ENCODE measurements around the gene MTO1. TPM values are rescaled to one million over a fixed set of nuclear protein-coding genes. Genes with fewer than 3 reads are reported as not detected.
"Not testable (repeated sequence)": the region's sequence is repeated elsewhere in the genome, so short reads cannot be mapped to it uniquely, and the experiment has no call there.

The MTO1 gene
- total RNA-seq, 1 donor = 31.8 TPM

GRCh38 chr6:73523434-73524123 lies 62.0 kb downstream of the MTO1 start:
- DNase-seq (ENCODE audit: low read depth in 2 of 3, low spot score in 2 of 3) = peak; percentile 65 to 79 (median 70)

- DNase-seq (ENCODE audit: low read depth in 2 of 3, low spot score in 2 of 3) = no peak
Observed at GRCh38 chr6:73525546-73526330, 64.2 kb downstream of the MTO1 start.

GRCh38 chr6:73528897-73529296 lies 67.4 kb downstream of the MTO1 start:
- no peak for DNase-seq (ENCODE audit: low read depth in 2 of 3, low spot score in 2 of 3)

- DNase-seq (ENCODE audit: low read depth in 2 of 3, low spot score in 2 of 3) = no peak
Observed at GRCh38 chr6:73532293-73532692, 70.8 kb downstream of the MTO1 start.

GRCh38 chr6:73534628-73535027 lies 73.1 kb downstream of the MTO1 start:
- DNase-seq (ENCODE audit: low read depth in 2 of 3, low spot score in 2 of 3) = no peak

- DNase-seq (ENCODE audit: low read depth in 2 of 3, low spot score in 2 of 3) = no peak
Observed at GRCh38 chr6:73537677-73538076, 76.1 kb downstream of the MTO1 start.

GRCh38 chr6:73538116-73538779 lies 76.7 kb downstream of the MTO1 start:
- DNase-seq (ENCODE audit: low read depth in 2 of 3, low spot score in 2 of 3) = no peak

GRCh38 chr6:73542481-73542880 lies 80.9 kb downstream of the MTO1 start:
- not testable (repeated sequence) for DNase-seq (ENCODE audit: low read depth in 2 of 3, low spot score in 2 of 3)

- no peak for DNase-seq (ENCODE audit: low read depth in 2 of 3, low spot score in 2 of 3)
Observed at GRCh38 chr6:73542891-73543290, 81.4 kb downstream of the MTO1 start.

GRCh38 chr6:73547036-73547435 lies 85.5 kb downstream of the MTO1 start:
- DNase-seq (ENCODE audit: low read depth in 2 of 3, low spot score in 2 of 3) = no peak

- no peak for DNase-seq (ENCODE audit: low read depth in 2 of 3, low spot score in 2 of 3)
Observed at GRCh38 chr6:73548458-73549446, 87.2 kb downstream of the MTO1 start.

GRCh38 chr6:73551115-73551514 lies 89.6 kb downstream of the MTO1 start:
- DNase-seq (ENCODE audit: low read depth in 2 of 3, low spot score in 2 of 3) = not testable (repeated sequence)

- DNase-seq (ENCODE audit: low read depth in 2 of 3, low spot score in 2 of 3) = not testable (repeated sequence)
Observed at GRCh38 chr6:73555380-73555949, 93.9 kb downstream of the MTO1 start.

GRCh38 chr6:73556836-73557235 lies 95.3 kb downstream of the MTO1 start:
- DNase-seq (ENCODE audit: low read depth in 2 of 3, low spot score in 2 of 3) = no peak

Small RNA genes within 50 kb of the gene (small RNA-seq; reads per million reads assigned to genes)
- gene AL603910.2 (not detected), gene RN7SL827P (not detected), gene RNU6-975P (not detected)

Other genes with a start within 250 kb of the MTO1 start
- not detected for gene KHDC1L, start 236.2 kb upstream of the MTO1 start, total RNA-seq
- gene KHDC1, start 198.5 kb upstream of the MTO1 start, total RNA-seq = 3.0 TPM
- gene DPPA5, start 107.5 kb upstream of the MTO1 start, total RNA-seq = not detected
- gene KHDC3L, start 99.1 kb upstream of the MTO1 start, total RNA-seq = not detected
- 0.27 TPM for gene OOEP, start 91.8 kb upstream of the MTO1 start, total RNA-seq
- 0.54 TPM for gene DDX43, start 66.9 kb upstream of the MTO1 start, total RNA-seq
- 8.3 TPM for gene CGAS, start 9.4 kb upstream of the MTO1 start, total RNA-seq
- gene EEF1A1, start 59.3 kb downstream of the MTO1 start, total RNA-seq = 27,910 TPM
- gene SLC17A5, start 192.3 kb downstream of the MTO1 start, total RNA-seq = 8.9 TPM
- 22.1 TPM for gene CD109, start 234.5 kb downstream of the MTO1 start, total RNA-seq

Measured in hematopoietic multipotent progenitor cell (in vitro differentiated cells).